Measurements from ENCODE around the gene TASP1. TPM values are rescaled to one million over a fixed set of nuclear protein-coding genes. Genes with fewer than 3 reads are reported as not detected.
A peak's percentile ranks its signal among the peaks of the same experiment; 100 is the strongest.

The TASP1 gene
- polyA plus RNA-seq, 1 donor = 6.6 TPM

DNA sequence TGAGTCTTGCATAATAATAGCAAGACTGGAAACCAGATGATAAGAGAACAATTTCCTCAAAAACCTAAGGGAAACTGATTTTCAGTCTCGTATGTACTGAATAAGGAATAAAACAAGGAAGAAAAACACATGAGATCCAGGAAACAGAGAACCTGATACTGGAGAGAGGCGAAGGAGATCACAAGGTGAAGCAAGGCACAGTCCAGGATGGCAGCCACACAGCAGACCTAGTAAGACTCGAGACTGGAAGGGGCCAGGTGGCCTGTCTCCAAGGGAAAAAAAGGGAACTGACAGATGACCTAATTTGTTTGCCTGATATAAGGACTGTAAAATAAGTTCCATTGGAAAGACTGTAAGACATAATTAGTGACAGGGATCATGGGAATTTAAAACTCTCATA is 71.1 kb downstream of the TASP1 start:
- DNase-seq = no peak

DNA sequence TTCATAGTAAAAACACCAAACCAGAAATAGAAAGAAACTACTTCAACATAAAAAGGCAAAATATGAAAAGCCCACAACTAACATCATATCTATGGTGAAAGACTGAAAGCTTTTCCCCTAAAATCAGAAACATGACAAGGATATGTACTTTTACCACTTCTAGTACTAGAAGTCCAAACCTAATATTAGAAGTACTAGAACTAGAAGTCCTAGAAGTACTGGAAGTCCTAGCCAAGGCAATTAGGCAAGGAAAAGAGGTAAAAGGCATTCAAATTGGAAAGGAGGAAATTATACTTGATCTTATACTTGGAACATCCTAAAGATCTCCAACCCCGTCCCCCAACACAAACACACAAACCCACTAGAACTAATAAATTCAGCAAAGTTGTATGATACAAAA is 74.9 kb downstream of the TASP1 start:
- DNase-seq = no peak

DNA sequence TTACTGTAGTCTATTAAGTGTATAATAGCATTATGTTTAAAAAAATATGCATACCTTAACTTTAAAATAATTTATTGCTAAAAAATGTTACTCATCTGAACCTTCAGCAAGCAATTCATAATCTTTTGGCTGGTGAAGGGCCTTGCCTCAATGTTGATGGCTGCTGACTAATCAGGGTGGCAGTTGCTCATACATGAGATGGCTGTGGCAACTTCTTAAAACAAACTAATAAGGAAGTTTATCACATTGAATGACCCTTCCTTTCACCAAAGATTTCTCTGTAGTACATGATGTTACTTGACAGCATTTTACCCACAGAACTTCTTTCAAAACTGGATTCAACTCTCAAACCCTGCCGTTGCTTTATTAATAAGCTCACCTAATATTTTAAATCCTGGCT is 84.0 kb downstream of the TASP1 start:
- DNase-seq = no peak

DNA sequence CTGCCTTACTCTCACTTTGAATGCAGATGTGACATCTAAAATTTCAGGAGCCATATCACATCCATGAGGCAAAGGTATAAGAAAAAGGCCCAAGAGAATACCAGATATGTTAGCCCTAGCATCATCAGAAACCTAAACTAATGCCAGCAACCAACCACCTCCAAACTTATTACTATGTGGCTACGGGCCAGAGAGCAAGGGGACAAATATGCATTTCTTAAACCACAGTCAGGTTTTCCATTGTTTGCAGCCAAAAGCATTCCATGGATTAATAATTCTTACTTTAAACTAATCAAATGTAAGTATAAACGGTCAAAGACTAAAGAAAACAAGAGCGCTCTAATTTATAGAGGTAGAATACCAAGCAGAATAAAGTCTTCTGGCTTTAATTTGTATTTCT is 84.7 kb downstream of the TASP1 start:
- no peak for DNase-seq

DNA sequence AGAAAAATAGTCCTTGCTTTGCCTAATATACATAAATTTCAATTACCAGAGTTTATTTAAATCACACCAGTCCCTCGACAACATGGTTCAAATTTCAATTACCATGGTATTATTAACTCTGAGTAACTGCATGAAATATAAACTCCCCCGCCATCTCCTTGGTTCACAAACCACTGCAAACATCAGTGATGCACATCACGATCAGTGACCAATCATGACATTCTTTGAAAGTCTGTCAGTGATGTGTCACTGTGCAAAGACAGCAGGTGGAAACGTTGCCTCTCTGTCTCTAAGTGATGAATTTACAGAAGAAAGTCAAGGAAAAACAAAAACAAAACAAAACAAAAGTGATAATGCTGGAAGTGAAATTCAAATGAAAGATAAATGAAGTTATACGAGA is 86.7 kb downstream of the TASP1 start:
- no peak for DNase-seq

DNA sequence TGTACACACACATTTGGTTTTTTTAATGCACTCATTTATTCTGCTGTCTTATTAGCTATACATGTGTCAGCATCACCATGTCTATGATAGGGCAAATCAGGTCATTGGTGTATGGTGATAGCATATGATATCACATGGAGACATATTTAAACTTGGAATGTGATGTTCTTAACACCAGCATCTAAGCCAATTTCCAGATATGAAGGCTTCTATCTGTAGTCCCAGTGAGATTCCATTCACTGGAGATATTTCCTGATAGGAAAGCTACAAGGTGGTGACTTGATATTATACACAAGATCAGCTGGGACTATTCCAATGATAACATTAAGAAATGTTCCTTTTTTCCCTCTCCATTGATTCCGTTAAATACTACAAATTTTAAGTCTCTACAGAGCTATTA is 89.3 kb downstream of the TASP1 start:
- no peak for DNase-seq

DNA sequence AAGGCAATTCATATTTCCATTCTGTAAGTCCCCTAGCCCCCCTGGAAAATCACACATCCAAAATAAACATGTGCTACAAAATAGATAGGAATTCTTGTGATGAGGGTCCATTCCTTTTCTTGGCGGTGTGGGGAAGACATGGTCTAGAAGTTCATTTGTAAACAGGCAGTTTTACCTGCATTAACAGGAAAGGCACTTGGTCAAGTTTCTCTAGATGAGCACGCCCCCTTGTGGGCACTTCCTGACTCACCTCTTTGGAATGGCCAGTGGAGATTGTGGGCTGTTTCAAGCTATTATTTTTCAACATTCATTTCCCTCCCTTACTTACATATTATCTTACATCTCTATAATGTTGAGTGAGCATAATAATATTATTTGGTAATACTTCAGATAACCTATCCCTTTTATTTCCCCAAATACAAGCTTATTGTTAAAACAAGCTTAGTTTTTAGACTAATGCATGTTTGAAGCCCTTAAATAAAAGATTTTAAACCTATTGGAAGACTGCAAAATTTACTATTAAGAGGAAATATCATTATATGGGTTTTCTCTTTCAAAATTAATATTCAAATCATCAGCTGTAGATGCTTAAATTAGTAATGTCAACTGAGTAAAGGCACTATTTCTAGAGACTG is 92.1 kb downstream of the TASP1 start:
- DNase-seq = peak; percentile 60

DNA sequence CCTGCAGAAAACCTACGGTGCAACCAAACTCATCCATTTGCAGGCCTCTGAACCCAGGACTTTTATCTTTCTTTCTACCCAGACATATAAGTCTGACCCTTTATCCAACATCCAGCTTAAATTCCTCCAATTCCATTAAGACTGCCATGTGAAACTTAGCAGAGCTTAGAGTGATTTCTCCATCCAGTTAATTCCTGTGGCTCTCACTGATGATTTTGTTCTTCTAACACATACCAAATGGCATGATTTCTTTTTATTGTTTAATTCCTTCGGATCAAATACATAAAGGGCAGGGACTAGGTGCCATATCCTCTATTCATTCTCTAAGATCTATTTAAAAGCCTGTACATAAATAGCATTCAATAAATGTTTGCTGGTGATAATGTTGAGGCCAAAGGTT is 92.9 kb downstream of the TASP1 start:
- DNase-seq = no peak

DNA sequence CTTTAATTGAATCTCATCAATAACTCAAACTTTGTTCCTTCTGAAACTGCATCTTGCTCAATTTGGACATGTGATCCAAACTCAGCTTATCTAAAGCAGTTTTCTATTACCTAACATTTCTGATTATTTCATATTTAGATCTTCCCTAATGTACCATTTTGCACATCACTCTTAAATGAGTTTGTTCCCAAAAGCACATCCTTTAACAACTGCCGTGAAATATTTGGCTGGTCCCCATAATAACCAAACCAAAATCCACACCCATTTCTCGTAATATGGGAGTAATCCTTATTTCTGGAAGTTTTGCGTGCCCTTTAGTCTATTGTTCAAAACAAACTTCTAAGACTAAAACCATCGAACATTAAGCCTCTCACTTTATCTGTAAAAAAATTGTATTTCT is 94.9 kb downstream of the TASP1 start:
- DNase-seq = no peak

DNA sequence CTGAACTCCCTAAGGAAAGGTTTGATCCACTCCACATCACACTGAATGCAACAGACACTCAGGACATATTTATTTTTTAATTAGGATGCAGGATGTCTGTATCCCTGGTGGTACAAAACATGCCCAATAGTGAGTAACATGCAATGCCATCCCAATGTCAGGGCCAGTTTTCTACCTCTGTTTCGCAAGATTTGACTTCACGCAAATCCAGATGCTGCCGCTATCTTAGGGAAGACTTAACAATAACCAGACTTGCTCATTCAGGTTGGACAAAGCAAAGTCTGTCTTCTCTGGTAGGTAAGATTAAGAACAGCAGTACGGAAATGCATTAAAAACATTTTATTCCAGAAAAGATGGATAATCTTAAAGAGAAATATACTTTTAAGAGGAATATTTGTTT is 103.1 kb downstream of the TASP1 start:
- DNase-seq = no peak

DNA sequence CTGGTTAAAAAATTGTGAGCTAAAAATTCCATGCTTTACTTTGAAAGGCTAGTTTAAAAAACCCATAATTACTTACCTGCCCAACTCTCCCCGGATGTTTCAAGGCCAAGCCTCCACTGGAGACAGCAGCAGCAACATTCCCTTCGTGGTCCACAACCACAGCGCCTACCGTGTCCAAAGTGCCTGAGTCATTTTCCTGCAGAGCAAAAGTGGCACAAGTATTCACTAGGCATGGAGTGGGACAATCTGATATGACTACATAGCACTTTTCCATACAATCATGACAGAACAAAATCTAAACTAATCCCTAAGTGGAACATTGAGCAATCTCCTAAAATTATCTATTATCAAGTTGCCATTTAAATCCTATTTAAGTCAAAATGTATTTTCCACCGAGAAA is 104.8 kb downstream of the TASP1 start:
- DNase-seq = no peak

DNA sequence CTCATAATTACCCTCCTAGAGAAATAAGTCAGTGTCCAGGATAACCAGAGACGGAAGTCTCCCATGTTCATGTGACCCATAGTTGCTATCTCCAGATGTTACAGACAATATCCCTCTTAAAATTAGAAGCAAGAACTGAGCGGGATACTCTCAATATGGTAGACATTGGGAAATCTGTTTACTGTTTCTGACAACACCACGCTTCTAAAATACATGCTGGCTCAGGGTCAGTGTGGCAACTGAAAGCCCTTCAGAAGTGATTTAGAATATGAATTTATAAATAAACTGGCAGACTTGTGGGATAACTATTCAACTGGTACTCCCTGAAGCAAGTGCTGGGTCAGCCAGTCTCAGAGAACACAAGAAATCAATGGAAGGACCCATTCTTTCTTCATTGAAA is 108.6 kb downstream of the TASP1 start:
- DNase-seq = no peak

DNA sequence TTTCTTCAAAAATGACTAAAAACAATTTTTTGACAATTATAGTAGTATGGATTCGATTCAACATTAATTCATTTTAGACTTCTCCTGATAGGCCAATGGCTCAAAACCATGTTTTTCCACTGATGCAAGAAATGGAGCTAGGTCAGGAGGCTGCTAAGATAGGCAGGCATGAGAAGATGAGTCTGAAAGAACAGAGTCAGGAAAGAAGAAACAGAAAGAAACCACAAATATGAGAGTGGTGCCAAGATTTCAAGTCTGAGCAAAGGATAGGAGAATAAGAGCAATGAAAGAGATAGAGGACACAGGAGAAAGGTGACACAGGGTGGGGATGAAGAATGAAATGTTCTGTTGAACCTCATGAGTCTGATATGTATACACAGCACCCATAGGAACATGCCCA is 112.2 kb downstream of the TASP1 start:
- no peak for DNase-seq

DNA sequence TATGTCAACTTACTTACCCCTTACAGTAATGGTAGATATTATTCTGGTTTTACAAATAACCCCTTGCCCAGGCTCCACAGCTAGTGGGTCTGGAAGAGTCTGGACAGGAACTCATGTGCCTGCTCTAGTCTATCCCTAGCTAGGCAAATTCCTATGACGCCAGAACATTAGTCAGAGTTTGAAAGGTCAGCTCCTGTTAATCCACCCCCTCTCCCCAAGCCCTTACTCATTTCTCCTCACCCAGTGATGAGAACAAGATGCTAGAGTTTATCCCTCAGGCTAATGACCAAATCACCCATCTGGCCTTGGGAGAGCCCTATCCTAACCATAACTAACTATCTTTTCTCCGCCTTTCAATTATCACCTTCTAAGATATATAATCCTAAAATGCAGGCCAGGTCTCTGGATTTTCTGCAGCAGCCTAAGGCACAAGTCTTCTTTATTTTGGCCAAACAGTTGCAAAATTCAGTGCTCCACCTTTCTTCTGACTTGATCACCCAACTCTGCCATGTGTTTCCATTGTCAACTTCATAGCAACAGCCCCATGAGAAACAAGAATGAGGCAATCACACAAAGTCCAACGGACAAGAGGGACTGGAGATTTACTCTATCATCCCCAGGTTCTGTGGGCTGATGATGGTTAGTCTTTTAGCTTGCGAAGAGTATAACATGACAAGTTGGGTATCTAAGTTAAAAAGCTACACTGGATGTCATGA is 113.3 kb downstream of the TASP1 start:
- no peak for DNase-seq

DNA sequence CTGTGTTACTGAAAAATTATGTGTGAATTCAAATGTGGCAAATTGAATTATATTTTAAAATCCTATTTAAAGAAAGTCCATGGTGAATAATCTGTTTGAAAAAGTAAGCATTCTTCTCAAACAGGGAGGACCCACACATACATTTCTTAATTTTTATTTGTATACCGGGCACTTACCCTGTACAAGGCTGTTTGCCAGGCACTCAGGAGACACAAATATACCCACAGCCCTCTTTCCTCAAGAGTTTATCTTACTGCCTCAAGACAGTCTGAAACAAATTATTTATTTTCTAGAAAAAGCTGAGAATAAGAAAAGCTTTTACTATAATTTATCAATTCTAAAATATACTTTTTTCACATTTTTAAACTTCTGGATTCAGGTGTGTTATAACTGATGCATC is 114.4 kb downstream of the TASP1 start:
- DNase-seq = no peak

DNA sequence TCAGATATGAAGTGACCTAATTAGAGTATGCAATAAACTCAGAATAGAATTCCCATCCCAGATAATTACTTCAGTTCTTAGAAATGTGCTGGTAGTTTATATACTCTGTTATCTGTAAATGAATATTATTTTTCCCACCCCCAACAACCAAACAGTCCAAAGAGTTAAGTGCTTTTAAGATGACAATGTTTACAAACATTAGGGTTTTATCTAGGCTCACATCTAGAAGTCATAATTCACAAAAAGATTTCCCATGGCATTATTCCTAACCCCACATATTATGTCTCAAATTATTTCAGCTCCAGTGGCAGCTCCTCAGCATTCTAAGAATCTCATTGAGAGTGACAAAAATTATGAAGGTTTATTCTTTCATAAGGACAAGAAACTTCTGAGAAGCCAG is 120.9 kb downstream of the TASP1 start:
- no peak for DNase-seq

DNA sequence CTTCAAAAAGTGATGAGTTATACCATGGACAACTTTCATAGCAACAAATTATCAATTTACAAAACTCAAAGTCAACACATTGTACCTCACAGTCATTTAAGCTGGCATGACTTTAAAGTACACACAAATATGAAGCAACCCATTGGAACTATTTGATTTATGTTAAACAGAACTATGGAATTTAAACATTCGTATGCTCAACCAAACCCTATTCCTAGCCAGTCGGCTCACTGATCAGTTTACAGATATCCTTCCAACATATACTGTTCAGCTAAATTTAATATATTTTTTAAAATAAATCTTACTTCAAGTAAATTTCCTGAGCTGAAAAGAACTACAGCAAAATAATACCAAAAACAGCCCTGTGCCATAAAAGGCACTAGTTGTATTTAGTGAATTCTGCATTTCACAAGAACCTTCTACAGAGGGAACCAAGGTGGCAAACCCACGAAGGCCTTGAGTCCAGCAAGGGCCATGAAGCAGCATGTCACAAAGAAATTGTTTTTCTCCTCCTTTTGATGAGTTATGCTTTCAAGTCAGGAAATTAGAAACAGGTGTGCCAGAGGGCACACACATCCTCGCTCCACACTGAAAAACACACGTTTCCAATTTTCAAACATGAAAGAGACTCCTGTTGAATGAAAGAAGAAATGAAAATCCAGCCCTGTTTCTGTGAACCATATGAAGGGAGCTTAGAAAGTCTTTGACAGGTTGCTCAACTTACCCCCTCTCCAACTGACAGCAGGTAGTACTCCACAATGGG is 122.8 kb downstream of the TASP1 start:
- no peak for DNase-seq

DNA sequence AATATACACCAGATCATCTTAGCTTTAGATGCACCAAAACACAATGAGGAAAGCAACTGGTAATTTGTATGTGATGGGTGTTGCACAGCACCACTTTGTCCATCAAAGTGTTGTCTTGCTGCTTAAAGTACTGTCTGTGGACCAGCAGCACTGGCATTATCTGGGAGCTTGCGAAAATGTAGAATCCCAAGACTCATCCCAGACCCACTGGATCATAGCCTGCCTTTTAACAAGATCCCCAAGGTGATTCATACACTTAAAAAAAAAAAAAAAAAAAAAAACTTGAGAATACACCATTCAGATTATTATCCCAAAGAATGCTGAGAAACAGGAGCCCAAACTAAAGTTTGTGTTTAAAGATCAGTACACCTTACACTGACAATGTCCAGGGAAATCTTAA is 123.4 kb downstream of the TASP1 start:
- no peak for DNase-seq

DNA sequence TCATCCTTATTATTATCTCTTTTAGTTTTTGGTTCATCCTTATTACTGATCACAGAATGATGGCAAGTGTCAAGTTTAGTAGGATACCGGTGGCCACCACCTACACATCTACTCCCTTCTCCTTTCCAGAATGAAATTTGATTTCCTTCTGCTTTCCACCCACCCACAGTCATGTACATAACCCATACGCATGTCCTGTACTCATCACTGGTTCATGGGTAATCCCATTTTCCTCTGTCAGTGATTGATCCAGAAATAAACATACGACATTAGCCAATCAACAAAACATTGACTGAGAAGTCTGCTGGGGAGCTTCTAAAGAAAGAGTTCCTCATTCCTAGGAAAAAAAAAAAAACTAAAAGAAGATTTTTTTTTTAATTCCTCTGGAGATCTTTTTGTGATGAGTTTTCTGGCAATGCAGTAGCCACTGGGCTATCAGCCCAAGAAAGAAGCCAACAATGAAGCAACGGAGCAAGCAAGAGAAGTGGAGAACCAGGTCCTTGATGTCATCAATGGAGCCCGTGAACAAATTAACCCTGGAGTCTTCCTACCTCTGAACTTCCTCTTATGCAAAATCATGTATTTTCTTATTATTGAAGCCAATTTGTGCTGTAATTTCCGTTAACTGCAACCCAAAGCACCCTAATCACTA is 127.8 kb downstream of the TASP1 start:
- no peak for DNase-seq

DNA sequence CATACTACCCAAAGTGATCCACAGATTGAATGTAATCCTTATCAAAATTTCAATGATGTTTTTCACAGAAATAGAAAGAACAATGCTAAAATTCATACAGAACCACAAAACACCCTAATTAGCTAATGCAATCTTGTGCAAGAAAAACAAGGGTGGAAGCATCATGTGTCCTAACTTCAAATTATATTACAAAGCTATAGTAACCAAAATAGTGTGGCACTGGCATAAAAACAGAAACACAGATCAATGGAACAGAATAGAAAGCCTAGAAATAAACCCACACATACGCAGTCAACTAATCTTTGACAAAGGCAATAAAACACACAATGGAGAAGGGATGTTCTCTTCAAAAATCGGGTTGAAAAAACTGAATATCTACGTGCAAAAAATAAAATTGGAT is 131.1 kb downstream of the TASP1 start:
- DNase-seq = no peak

DNA sequence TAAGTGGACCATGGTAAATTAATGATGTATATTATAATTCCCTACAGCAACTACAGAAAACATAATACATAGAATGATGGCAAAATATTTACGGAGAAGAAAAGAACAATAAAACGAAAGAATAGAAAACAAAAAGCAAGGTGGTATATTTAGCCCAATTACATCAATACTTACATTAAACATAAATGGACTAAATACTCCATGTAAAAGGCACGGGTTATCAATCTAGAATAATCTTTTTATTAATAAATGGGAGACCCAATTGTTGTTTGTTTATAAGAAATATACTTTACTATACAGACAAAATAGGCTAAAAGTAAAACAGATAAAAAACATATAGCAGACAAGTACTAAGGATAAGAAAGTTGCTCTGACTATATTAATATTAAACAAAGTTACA is 137.2 kb downstream of the TASP1 start:
- DNase-seq = no peak

DNA sequence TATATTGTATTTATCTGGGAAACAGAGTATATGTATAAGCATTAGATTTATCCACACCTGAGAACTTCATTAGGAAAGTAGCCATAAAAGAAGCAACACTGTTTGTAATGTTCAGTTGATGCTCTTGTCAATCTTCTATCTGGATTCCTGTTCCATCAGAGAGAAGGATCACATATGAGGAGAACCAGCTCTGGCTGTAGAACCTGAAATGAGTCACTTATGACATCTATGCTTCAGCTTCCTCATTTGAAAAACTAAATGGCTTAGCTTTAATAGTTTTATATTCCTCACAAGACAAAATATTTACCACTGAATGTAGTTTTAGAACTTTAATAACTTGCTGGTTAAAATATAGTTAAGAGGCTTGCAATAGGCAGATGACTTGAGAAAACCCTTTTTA is 144.7 kb downstream of the TASP1 start:
- no peak for DNase-seq

DNA sequence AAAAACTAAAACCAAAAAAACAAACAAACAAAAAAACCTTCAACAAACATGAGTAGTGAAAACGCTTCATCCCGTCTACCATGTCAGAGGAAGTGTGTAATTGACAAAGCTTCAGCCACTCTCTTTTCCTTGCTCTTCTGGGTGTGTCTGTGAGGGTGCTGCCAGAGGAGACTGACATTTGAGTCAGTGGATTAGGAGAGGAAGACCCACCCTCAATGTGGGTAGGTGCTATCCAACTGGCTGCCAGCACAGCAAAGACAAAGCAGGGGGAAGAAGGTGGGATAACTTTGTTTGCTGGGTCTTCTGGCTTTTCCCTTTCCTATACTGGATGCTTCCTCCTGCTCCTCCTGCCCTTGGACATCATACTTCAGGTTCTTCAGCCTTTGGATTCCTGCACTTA is 145.6 kb downstream of the TASP1 start:
- no peak for DNase-seq

Measured in hindlimb muscle (tissue), 1 donor.